Ureter (tissue), 1 donor: Measurements from ENCODE around the gene UNC5C. TPM values are rescaled to one million over a fixed set of nuclear protein-coding genes. Genes with fewer than 3 reads are reported as not detected.

Experiments
- DNase-seq: peaks from one replicate; pipeline ENCODE4 v3.0.0-alpha.2; 2020; ENCODE audit warnings: low spot score
- total RNA-seq: library from RNA; stranded (reverse); gene quantifications from one replicate; pipeline ENCODE4 v1.2.4, GENCODE V29; 2023
- donor health status: DM: yes; HTN: yes; CAD: no.

Gene UNC5C
- total RNA-seq, 1 donor from 2014 or later = 6.2 TPM

DNA sequence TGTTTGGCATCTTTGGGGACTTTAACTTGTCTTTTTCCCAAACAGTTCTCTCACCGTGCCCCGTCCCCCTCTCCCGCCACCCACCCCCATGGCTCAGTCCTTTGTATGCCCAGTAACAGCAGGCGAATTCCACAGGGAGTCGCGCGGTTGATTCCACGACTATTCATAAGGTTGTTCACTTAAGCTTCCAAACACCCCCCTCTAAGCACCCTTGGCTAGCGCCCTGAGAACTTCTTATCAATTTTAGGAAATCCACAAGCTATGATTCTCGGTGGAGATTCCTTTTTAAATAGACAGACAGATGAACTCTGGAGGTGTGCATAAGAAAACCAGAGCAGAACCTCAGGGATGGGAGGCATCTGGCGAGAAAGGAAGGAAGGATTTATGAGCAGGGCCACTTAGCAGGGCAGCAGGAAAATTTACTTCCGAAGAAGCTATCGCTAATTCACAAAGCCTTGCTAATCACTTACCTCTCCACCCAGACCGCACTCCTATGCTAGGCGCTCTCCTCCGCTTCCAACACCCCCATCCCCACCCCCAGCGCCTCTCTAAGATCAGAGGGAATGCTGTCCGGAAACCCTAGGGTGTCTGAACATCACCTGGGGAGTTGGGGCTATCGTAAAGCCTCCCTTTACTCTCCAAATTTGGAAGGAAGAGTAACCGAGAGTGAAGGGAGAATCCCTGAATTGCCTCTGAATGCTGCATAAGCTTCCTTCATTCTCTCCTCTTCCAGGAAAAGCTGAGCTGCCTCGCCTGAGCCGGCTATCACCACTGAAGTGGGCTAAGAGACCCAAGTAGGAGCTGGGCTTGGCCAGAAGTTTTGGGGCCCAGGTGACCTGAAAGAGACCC lies 1.7 kb downstream of the UNC5C start:
- DNase-seq = no peak

DNA sequence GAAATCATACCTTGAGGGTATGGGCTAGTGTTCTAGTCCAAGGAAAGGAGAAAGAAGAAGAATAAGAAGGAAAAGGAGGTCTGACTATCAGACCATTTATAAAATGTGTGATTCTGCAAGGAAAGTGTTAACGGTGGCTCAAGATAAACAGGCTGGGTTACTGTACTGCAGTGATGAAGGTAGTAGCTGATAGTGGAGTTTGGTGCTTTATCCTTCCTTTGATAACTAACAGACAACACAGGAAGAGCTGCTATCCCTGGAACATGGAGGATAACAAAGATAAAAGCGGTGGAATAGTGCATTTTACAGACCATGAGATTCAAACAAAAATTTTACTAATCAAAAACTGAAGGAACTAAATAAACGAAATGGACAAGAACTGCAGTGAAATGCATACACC lies 2.6 kb downstream of the UNC5C start:
- DNase-seq = no peak

DNA sequence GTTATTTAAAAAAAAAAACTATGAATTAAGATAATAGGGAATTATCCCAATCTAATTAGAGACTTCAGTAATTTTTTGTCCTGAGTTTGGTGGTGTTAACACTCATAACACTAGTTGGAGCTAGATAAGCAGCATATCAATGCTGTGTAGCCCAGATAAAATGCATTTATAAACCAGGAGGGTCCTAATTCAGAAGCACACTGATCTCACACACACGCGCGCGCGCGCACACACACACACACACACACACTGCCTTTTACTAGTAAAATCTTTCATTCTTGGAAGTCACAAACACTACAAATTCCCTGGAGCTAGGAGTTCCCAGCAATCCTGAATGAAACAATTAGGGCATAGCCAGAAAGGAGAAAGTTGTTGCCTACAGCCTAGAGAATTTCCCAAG lies 3.2 kb downstream of the UNC5C start:
- no peak for DNase-seq

DNA sequence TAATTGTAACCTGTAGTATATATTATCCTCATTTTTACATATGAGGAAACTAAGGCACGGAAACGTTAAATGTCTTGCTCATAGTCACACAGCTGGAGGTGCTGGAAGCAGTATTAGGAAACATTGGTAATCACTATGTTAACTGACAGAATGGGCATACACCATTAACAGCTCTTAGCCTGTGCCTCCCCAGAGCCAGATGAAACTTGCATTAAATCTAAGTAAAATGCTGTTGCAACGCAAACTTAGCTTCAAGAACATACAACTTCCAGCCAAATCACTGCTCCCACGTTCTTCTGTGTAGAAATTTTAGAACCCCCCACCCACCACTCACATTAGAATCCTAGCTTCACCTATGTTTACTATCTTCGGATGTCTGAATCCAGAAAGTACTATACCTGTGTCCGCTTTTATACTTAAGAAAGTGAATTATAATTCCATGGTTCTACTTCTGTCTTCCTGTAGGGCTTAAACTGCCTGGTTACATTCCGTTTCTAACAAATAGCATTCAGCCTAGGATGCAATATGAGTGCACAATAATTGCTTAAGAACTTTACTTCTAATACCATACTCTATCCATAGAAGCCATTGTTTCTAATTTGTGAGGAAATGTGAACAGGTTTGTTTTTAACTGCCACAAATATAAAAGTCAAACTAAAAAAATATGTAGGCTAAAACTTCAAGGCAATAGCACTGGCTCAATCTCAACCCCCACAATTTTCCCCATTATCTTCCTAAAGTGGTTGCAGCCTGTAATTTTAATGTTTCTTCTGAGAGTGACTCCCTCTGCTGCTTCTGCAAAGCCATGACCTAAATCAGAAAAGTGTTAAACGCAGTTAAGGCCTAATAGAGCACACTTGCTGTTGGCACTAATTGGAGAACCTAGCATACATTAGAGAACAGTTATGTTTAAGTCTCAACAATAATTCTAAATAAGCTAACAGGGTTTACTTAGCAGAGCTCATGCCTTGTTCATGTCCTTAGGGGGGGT lies 4.4 kb downstream of the UNC5C start:
- no peak for DNase-seq

DNA sequence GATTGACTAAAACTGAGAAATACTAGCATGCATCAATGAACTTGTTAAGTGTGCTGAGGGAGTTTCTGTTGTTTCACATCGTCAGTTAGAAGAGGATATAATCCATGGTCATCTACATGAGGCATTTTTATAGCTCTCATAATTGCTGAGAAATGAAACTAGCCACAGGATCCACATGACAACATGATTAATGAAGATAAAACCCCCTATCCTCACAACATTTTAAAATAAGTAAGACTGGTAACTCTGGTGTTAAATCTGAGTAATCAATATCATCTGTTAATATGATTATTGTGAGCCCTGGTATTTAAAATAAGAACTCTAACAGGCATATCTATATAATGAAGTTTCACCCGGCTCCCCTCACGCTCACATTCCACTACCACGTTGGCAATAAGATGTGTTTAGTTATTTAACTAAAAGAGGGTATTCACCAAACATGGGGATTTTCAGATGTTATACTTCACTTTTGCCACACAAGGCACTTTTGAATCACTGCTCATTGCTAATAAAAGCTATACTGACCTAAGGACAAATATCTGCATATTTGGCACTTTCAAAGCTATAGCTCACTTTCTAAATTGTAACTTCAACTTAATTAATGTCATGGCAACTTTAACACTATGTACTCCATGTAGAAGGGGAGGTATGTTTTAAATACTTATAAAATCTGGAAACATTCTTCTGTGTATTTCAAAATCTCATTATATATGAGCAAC lies 6.7 kb downstream of the UNC5C start:
- no peak for DNase-seq

DNA sequence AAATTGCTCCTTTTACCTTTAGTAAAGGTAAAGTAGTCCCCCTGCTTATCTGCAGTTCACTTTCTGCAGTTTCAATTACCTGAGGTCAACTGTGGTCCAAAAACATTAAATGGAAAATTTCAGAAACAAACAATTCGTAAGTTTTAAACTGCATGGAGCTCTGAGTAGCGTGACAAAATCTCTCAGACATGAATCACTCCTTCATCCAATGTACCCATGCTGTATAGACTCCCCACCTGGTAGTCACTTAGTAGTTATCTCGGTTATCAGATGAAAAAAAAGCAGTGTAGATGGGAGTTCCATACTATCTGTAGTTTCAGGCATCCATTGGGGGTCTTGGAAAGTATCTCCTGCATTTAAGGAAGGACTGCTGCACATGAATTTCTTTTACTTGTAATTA lies 7.7 kb downstream of the UNC5C start:
- no peak for DNase-seq

DNA sequence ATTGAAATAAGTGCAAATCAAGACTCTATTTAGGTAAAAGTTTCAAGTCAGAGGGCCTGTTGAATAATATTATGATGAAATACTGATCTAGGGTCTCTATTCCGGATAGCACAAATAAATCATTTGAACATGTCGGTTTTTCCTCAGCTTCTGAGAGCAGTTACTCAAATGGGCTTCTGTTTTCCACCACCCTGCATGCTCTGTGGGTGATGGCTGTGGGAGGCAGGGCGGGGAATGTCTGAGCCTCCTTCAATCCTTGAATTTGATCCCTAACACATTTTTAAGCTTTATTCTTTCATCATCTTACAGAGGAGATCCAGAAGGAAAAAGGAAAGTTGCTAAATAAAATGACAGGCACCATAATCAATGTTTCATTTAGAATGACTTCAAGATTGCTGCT lies 8.5 kb downstream of the UNC5C start:
- DNase-seq = no peak

DNA sequence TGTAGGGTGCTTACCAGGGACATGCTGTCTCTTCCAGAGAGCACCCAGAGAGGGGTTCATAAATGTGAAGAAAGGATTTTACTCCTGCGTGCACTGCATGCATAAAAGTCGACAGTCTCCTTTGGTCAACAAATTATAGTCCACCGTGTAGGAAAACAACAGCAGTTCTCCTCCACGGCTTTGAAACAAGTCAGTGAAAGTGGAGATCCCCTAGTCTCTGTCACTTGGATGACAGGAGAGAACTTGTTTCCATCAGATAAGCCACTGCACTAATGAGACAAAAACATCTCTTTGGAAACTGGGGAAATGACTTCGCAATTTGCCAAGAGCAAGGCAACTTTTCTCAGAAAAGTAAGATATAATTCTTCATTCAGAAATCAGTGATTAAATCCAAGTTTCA lies 9.7 kb downstream of the UNC5C start:
- DNase-seq = no peak

DNA sequence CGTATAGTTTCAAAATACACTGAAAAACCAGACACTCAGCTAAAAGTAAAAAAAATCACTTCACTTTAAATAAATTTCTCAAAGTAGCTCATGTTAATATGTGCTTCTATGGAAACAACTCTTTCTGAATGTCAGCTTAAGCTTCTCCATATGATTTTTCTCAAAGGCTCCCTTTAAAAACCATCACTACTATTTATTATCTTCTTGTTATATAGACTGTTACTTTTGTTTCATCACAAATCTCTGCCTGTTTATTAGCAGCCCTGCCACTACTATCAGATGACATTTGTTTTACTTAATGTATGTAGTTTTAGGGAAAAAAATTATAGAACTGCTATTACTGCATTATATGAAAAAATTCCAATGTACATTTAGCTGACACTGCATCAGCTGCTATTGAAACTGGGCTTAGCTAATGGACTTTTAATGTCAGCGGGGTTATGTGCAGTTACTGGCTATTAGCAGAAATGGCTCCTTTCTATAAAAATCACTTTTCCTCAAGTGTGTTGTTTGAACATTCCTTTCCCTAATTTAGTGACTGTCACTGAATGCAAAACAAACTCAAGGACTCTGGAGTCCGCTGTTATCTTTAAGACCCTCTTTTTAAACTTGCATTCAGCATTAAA lies 10.8 kb downstream of the UNC5C start:
- DNase-seq = no peak

DNA sequence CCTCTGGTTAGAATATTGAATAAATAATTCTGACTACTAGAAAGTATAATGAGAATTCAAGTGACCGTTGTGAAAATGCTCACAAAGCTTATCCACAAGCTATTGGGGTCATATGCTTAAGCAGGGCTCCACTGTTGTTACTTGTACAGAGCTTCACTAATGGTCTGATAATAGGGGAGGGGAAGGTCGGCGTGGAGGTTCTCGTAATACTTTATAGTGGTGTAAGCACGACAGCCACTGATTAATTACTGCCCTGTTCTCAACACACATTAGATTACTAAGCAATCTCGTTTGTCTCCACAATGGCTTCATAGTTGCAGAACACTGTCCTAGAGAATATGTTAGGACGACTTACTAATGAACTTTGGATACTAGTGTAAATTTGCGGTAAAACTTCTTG lies 11.6 kb downstream of the UNC5C start:
- DNase-seq = no peak

DNA sequence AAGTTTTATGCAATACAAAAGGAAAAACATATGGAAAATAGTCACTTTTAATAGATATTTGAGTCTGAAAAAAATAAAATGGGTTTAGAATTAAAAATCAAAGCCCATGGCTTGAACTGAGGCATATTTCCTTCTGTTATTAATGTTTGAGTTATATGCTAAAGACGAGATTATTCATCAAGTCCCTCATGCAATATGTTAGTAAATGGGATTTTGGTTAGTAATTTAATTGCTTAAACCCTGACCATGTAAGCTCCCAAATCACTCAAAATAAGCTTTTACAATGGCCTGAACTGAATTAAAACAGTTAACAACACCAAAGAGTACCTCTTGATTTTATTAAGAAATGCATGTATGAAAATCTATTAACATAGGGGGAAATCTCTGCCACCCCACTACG lies 12.1 kb downstream of the UNC5C start:
- DNase-seq = no peak

DNA sequence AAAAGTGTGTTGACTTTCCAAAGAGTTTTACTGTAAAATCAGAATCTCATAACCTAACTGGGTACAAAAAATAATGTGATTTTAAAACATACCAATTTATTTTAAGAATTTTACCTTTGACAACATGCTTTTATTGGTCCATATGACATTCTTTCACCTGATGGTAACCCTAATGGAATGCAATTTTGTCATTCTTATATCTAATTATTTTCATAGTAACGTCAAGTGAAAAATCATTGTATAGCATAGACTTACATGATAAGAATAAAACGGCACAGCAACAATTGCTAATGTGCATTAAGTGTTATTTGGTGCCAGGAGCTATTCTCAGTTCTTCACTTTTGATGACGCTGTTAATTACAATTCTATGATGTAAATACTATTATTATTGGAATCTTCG lies 13.6 kb downstream of the UNC5C start:
- no peak for DNase-seq

DNA sequence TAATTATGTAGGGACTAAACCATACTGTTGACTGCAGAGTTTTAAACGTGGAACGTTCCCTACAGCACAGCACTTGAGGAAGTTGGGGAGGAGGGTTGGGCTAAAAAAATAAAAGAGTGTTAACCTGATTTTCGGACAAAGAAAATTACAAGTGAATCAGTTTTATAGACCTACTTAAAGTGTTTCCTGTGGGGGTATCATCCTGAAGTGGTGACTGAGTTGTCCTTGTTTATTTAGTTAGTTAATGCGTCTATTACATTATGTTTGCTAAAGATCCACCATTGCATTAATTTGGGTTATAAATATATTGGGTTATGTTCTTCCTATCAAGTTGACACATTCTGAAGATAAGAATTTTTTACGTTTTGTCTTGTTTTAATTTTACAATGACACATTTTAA lies 14.7 kb downstream of the UNC5C start:
- no peak for DNase-seq

DNA sequence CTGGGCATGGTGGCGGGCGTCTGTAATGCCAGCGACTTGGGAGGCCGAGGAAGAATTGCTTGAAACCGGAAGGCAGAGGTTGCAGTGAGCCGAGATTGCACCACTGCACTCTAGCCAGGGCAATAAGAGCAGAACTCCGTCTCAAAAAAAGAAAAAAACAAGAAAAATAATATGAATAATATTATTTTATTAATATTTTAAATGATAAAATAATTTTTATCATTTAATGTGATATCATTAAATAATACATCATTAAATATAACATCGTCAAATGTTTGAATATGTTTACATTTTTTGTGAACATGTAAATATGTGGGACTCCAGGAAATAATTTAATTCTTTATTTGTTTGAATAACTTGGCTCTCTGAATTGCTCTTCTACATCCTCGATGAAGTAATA lies 15.5 kb downstream of the UNC5C start:
- no peak for DNase-seq

DNA sequence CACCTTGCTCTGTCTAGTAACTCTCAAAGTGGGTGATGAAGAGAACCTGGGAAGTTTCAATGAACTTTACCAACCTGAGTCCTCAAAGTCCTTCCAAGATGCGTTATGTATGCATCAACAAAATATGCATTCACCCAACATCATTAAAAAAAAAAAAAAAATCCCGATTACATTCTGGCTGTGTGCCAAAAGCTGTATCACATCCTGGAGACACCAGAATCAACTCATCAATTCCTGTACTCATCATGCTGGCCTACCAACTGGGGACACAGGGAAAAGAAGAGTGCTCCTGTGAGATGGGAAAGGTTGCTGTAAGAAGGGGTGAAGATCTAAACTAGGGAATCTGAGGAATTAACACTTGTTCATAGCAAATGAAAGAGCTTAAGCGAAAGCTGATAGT lies 16.5 kb downstream of the UNC5C start:
- DNase-seq = no peak

DNA sequence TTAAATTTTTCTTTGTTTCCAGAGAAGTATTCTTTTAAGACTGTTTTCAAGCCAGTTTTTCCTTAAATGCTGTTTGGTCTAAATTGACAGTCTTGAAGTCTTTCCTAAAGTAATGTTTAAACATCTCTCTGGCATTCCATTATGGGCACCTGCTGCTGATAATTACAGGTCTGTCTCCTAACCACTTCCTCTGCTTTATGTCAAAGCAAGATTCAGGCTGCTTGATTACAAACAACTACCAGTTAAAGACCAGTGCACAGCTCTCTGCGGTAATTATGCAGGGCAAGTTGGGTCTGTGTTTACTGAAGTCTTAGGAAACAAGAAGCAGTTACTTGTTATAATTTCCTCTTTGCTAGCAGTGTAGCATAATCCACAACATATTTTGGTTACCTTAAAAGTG lies 17.6 kb downstream of the UNC5C start:
- no peak for DNase-seq

DNA sequence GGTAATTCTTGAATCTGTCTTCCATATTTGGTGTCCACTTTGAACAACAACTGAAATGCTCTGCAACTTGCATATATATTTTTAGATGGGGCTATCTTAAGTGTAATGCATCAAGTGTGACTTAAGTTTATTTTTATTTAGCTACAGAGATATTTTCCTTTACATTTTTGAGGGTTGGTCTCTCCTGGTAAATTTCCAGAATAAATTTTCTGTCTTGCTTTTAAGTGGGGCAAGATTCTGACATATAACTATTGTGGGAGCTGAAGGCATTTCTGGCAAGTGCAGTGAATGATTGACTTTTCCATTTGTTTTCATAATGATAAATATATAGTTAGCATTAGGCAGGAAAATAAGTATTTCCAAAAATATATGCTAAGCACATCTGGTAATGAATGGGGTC lies 18.8 kb downstream of the UNC5C start:
- no peak for DNase-seq

DNA sequence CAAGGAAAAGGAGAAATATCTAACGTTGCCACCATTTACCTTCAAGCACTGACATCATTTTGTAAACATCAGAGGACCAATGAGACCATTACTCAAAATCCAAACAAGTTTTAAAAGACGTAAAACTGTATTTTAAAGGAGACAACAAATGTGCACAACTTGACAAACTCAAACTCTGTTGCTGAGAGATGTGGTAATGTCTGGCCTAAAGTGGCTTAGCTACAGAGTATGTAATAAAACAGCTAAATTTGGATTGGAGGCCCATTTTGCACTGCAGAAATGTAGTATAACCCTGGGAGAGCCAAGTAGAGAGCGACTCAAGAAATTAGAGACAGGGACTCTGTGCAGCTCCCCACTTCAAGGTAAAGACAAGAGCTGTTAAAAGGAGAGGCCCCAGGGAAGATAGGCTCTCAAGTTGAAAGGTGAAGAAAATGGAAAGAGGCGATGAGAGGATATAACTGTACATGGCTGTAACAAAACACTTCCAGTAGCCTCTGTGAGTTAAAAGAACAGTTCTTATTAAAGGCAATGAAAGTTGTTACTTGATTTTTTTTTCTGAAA lies 20.3 kb downstream of the UNC5C start:
- DNase-seq = no peak

DNA sequence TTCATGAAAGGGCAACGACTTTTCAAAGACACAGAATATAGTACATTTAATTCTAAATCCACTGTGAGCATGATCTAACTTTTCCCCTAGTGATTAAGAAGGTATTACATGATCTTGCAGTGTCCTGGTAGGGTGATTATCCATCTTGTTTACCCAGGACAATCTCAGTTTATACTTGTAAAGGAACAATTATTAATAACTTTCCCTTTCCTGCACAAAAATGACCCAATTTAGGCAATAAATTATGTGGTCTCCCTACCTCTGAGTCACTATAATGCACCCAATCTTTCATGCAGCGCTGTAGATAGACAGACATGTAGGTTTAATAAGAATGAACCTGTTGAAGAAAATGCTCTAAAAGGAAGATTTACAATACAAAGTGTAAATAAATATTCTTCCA lies 22.7 kb downstream of the UNC5C start:
- no peak for DNase-seq

DNA sequence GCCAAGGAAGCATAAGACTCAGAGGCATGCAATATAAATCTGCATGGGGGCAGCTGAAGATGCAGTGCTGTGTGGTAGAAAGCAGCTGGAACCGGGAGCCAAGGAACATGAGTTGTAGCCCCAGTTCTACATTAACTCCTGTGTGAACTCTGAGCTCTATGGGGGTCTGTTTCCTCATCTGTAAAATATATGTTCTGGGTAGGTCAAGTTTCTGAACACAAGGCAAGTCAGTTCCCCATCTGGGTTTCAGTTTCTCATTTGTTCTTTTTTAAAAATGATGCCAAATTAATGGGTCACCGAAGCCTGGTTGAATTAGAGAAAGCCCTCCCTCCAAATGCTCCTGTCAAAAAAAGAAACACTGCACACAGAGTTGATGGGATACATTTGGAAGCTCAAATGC lies 24.0 kb downstream of the UNC5C start:
- no peak for DNase-seq

DNA sequence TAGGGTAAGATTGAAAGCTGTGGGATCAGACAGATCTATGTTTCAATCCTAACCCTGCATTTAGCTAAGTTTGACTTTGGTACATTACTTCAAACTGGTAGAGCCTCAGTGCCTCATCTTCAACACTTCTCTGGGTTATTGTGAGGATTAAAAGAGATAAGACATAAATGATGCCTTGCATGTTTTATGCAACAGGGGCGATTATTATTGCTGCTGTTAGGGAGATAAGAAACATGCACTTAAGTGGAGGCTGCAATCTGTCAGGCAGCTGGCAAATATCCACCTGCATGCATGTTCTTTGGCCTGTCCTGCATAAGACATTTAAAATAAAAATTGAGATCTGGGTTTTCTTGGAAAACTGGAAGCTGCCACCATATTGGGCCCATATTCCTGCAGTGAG lies 24.6 kb downstream of the UNC5C start:
- no peak for DNase-seq
